COLO829 (cell line): ENCODE measurements around the gene OPCML.

Experiments
- DNase-seq: peaks from one replicate; pipeline ENCODE4 v3.0.0; 2012; ENCODE audit warnings: low spot score

Gene OPCML

DNA sequence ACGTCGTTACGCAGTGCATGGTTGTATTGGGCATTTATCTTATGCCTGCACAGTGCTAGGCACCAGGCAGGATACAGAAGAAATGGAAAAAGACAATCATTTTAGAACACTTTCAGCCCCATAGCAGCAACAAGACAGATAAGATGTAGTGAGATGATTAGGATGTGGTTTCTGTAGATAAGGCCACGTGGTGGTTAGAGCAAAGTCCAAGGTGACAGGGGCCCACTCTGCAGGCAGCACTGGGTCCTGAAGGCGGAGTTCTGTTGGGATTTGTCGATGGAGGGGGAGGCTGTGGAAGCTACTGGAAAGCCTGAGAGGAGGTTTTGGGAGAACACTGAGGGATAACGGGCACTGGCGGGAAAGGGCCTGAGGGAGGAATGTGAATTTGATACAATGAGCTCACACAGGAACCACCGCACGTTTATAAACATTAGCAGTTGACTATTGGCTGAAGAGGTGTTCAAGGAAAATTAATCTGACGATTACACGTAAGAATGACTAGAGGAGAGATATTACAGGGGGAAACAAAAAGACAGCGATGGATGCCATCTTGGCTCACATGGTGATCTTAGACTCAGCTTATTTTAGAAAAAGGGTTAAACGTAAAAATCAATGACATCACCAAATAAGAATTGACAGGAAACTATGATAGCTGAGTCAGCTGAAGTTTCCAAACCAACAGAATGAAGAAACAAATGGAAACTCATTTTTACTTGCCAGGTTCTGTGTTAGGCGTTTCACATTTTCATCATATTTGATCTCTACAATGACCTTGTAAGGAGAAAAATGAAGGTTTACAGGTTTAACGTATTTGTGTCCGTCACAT lies 551.0 kb downstream of the OPCML start:
- DNase-seq, result no peak

DNA sequence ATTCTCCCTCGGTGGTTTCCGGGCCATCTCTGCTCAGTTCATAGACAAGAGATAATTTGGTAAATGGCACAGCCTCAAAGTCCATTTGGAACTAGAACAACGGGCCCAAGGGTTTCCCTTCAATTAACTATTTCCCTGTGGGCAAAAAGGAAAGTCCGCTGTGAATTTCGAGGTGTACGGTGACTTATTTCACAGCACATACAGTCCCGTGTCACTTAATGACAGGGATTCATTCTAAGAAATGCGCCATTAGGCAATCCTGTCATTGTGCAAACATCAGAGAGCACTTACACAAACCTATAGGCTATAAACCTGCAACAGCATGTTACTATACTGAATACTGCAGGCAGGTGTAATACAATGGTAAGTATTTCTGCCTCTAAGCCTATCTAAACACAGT lies 551.6 kb downstream of the OPCML start:
- DNase-seq, result no peak

DNA sequence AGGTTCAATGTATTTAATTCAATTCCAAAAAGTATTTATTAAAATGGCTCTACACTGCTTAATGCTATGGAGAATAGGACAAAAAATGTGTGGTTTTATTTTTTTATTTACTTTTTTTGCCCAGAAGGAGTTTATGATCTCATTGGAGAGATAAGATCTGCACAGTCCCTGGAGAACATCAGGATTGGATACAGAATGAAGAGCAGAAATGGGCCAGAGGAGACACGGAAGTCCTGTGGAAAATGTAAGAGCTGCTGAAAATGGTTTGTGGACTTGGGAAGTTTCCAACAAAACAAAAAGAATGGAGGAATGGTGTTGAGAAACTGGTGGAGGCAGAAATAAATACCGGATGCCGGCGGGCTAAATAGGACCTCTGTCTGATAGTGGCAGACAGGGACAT lies 554.6 kb downstream of the OPCML start:
- DNase-seq, result no peak

DNA sequence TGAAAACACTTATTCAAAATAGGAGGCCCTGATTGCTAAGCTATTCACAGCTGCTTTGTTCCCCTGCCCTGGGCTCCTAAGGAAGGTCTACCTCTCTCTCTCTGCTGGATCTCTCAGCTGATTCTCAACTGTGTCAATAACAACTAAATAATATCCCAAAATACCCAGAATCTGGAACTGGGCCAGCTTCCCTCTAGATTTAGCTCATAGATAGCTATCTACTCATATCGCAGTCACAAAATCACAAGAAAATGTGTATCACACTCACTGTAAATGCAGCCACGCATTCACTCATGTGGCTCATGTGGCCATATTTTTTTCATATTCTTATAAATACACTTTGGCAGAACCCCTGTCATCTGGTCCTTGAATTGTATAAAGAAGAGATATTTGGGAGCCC lies 555.1 kb downstream of the OPCML start:
- no peak for DNase-seq

DNA sequence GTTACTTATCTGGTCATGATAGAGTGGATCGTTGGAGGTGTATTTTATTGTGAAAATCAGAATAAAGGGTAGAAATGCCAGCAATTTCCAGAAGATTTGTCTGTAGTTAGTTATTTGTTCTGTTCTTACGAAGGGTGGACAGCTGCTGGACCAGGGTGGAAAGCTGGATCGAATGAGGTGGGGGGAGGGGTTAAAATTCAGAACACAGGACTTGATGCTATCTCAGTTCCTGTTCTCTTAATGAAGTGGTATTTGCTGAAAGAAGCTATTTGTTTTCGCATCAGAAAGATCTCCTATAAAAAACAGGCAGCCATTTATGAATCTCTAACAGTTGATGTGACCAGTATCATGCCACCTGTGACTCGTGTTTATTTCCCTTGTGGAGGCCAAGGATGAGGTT lies 556.2 kb downstream of the OPCML start:
- DNase-seq, result peak; percentile 30

DNA sequence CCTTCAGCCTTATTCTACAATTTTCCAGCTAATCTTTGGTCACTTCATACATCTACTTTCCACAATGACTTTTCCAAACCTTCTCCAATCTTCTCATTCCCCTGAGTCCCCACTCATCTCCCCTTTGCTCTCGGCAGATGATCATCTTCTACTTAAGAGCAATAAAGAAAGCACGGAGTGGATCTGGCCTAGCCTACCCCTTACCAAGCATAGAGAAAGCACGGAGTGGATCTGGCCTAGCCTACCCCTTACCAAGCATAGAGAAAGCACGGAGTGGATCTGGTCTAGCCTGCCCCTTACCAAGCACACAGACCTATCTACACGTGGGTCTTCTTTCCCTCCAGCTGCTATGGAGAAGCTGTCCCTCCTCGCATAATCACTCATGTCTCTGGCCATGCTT lies 558.6 kb downstream of the OPCML start:
- DNase-seq, result no peak

DNA sequence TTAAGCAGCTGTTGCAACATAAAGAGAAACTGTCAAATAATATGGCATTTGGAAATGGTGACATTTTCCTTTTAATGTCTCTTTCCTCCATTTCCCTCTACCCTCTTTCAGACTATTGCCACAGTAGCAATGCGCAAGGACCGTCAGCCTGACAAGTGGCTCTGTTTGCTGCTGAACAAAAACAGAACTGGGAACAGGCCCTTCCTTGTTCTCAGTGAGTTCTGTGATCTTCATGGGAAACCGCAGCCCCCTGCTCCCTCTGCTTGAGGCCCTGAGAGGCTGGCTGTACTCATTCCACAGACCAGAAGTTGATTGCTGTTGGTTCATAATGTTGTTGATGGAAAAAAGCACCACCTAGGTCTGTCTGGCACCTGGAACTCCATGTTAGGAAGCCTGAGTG lies 559.7 kb downstream of the OPCML start:
- peak; percentile 43 for DNase-seq

DNA sequence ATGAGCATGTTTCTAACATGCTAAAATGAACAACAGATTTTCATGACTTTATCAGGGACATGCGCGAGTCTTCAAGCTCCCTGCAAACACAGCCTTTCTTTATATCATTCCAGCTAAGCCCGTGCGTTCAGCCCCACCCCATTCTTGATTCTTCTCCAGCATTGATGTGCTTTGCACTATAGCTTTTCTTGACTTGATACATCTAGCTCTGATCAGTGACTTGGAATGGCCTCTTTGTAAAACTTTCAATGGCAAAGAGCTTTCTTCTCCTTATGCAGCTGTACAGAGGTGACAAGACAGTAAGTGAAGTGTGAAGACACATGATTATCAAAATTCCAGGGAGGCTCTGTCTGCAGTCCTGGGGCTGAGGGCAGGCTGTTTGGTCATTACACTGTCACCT lies 561.0 kb downstream of the OPCML start:
- no peak for DNase-seq

DNA sequence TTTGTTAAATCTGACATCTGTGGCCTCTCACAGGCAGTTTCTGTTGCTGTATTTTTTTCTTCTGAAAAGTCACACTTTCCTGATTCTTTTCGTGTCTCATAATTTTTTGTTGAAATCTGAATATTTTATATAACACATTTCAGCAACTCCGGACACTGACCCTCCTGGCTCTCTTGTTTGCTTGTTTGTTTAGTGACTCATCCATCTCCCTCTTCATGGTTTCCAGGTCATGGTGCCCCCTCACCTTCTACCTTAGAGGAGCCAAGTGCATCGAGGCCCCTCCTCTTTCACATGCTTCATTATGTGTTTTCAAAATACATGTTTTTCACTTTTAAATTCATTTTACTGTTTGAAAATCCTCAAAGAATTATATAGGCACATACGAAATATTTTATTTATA lies 562.4 kb downstream of the OPCML start:
- DNase-seq, result no peak

DNA sequence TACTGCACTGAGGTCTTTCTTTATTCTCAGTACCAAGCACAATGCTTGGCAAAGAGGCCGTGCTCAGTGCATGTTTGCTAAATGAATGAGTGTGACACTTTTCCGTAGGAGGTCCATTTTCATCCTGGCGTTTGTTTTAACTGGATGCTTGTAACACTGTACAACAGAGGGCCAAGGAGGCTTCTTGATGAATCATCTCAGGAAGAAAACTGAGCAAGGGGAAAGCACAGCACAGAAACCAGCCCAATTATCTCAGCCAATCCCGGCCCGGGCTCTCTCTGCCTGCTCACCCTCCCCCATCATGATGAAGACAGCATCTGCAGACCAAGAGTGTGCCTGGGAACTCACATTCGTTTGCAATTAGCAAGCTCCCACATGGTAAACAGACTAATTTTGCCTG lies 570.3 kb downstream of the OPCML start:
- DNase-seq, result peak; percentile 22

DNA sequence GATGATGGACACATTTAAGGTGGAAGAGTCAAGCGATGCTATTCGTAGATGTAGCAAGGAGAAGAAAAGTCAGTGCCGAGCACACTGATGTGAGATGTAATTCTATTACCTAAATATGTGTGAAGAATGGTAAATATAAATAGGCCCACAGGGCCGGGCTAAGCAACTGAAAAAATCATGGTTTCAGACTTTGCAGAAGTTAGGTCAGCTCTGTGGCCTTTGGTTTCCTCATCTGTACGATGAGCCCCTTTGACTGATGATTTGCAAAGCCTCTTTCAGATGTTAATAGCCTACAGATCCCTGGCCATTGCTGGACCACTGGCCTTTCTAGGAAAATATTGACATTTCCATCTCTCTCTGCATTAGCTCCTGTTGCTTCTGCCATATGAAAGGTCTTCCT lies 570.8 kb downstream of the OPCML start:
- DNase-seq, result no peak

DNA sequence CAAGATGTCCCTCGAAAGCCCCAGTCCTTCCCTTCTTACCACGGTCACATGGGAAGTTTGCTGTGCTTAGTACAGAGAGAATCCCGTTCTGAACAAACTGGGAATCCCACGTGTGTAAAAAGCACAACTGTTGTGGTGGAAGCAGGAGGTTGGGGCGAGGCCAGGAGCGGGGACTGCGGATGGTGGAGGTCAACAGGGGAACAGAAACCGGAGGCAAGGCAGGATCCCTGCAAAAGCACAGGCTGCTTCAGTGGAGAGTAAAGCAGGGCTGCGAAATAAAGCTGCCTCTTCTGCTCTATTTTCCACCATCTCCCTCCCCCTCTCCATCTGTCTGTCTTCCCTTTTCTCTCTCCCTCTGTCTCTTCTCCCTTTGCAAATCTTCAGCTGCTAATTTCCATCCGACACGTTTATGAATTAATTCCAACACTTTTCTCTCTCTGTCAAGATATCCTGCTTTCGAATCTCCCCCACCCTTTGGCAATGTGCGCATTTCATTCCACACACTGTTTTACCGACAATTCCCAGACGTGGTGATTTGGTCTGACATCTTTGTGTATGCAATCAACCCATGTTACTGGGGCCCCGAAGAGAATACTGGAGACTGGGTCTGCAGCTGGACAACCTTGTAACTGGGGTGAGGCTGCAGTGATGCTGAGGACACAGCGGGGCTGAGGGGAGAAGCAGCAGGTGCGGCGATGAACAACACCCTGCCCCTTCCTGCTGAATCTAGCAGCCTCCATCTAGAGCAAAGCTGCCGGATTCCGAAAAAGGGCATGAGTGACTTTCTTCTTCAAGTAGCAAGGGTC lies 571.8 kb downstream of the OPCML start:
- no peak for DNase-seq

DNA sequence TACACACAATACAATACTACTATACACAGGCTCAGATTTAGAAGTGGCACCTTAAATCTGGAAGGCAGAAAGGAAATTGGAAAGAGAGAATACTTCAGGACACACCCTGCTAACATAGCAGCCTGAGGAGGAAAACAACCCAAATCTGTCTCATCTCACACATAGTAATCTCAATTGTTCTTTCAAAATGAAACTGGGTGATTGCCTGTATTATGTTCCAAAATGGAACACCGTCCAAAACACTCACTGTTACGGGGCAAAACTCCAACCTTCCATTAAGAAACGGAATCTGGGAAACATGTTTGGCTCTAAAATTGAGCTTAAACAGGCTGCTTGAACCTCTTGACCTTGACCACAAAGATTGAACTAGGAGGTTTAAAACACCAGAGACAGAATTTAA lies 572.6 kb downstream of the OPCML start:
- DNase-seq, result no peak

DNA sequence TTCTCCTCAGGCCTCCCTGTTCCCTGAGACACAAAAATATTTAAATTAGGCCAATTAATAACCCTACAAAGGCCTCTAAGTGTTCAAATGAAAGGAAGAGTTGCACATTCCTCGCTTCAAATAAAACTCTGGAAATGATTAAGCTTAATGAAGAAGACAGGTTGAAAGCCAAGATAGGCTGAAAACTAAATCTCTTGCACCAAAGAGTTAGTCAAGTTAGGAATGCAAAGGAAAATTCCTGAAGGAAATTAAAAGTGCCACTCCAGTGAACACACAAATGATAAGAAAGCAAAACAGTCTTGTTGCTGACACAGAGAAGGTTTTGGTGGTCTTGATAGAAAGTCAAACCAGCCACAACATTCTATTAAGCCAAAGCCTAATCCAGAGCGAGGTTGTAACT lies 574.4 kb downstream of the OPCML start:
- DNase-seq, result no peak

DNA sequence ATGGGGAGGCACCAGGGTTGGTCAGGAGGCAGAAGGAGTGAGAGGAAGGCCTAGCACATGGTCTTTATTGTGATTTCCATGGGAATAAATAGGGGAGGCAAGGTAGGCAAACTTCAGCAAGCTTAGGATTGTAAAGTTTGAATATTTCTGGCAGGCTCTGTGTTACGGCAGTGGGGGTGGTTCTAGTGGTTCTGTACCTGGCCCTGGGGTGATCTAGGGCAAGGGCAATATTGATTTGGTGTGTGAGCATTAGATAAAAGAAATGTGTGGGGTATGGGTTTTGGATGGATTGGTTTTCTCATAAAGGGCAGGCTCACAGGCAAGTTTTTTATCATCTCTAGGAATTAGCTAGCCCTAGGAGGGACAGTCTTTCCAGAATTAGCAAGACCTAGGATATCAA lies 584.0 kb downstream of the OPCML start:
- no peak for DNase-seq

DNA sequence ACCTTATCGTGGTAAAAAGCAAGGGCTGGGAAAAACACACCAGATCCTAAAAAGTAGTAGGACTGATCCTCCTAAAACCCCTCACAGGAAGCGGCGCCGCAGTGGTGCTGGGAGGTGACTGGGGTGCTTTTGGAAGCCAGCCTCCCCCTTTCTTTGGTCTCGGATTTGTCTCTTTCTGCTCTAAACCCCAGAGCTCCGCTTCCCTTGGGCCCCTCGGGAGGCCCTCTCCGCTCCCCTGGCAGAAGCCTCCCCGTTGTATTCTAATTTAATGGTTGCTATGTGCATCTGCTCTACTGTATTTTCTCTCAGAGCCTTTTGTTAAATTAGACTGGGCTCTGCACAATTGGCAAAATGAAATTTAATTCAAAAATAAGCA lies 587.7 kb downstream of the OPCML start:
- no peak for DNase-seq

DNA sequence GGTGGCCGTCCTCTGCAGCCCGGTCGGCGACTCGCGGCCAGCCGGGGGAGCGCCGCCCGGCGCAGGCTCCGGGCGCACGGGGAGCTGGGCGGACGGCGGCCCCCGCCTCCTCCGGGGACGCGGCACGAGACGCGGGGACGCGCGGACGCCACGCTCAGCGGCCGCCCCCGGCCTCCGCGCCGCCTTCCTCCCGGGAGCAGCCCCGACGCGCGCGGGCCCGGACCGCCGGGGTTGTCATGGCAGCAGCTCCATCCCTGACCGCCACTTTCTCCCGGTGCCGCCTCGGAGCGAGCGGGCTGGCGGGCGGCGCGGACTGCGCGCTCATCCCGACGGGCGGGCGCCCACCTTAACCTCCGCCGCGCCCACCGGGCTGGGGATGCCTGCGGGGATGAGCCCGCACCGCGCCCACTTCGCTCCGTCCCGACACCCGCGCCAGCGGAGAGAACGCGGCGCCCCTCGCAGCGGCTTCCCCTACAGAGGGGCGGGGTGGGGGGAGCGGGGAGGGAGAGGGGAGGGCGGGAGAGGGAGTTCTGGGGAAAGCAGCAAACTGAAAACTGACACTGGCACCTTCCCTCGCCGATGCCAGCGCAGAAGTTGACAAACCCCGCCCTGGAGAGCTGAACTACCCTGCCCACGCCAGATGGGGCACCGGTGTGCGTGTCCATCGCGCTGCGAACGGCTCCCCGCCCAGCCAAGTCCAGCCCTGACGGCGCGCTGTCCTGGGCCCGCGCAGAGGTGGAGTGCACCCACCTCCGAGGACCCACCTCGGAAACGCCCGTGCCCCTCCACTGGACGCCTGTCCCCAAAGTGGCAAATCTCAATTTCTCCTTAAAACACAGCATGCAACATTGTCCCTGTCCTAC lies 588.4 kb downstream of the OPCML start:
- DNase-seq, result no peak

DNA sequence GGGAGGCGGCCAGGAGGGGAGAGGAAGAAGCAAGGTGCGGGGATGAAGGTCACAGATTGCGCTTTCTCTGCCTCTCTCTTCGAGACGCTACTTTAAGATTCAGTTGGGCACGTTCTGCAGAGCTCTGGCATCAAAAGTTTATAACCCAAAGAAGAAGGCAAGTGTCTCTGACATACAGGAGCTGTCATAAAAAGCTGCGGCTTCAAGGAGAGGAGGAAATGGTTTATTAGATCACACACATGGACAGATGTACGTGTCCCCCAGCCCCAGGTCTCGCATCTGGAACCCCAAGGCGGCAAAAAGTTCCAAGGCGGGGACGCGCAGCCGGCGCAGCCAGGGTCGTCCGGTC lies 589.0 kb downstream of the OPCML start:
- no peak for DNase-seq

DNA sequence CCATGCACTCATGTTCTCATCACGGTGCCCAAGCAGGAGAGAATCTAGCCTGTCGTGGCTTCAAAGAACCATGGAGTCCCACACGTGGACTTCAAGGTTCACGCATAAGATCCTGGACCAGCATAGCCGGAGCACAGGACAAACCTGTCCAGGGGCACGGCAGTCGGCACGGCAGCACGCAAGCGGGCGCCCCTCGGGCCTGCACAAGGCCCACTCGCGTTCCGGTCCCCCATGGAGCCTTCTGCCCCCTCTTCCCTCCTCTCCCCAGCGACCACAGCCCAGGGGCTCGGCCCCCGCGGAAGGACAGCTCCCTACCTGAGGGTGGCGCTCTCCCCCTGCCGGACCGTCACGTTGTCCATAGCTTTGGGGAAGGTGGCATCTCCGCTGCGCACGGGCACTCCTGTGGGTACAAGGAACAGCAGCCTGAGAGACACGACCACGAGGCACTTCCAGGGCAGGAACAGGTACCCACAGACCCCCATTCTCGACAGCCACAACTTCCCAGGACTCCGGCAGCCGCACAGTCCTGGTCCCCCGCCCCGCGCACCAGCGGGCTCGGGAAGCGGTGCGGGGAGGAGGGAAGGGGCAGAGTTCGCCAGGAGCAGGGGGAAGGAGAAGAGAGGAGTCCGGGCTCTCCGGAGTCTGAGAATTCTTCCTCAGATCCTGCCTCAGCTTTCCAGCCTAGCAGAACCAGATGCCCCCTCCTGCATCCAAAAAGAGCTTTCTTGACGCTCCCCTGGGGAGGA lies 589.5 kb downstream of the OPCML start:
- DNase-seq, result no peak

DNA sequence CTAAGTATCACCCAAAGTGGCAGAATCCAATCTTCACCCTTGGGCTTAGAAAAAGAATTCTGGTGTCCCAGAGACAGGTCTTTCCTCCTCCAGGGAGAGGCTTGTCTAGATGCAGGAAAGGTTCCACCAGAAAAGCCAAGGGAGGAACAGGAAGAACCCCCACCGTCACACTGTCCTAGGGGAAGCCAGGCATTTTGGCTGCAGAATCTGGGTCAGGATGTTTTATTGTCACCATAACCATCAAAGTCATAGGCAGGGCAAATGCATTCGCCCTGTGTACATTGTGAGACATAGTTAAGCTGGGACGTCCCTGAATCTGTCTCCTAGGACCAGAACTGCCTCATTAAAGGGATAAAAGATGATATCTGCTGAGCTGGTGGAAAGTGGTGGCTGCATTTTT lies 590.5 kb downstream of the OPCML start:
- DNase-seq, result no peak

DNA sequence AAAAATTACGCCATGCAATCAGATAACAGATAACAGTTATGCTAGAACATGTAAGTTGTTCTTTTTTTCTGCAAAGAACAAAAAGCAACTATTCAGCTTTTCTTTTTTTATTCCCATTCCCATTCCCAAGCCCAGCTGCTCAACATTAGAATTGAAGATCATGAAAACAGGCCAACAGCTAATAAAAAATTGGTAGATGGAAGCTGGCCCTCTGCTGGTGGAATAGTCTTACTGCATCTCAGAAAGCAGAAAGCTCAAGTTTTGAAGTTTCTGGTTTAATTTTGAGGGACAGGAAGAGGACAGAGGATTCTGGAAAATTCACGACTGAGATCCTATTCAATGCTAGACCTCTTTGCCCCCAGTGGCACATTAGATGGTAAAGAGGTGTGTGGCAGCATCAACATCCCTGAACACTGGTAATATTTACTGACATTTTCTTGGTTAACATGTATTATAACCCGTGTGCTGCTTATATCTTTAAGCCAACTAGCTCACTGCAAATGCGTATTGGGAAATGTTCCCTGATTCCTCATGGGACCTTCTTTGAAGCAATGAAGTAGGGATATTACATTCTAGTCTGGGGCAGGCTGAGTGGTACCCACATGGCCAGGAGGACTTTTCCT lies 591.2 kb downstream of the OPCML start:
- peak; percentile 16 for DNase-seq

DNA sequence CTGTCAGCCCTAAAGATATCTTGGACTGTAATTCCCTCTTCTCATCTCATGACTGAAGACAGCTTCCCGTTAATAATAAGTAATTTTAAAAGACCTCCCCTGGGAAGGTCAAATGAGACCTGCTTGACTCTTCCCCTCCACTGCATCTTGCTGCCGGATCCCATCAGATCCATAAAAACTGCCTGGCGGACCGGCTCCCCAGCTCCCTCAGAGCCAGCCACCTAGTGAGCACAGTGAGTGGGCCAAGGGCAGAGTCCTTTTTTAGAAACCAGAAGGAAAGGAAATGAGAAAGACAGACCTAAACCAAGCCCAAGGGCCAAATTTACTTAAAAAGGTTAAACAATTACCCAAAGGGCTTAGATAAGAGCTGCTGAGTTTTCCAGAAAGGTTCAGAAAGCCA lies 595.3 kb downstream of the OPCML start:
- DNase-seq, result no peak
